DMS 273 treated with DMSO at 0.1 percent for 48 hours (cell line): Measurements from ENCODE around the gene PPP2R5E.
"Not testable (repeated sequence)": the region's sequence is repeated elsewhere in the genome, so short reads cannot be mapped to it uniquely, and the experiment has no call there.

ENCODE experiments used
- DNase-seq: peaks from one replicate; lab custom pipeline; 2025; lab: John Stamatoyannopoulos, UW

PPP2R5E gene

DNA sequence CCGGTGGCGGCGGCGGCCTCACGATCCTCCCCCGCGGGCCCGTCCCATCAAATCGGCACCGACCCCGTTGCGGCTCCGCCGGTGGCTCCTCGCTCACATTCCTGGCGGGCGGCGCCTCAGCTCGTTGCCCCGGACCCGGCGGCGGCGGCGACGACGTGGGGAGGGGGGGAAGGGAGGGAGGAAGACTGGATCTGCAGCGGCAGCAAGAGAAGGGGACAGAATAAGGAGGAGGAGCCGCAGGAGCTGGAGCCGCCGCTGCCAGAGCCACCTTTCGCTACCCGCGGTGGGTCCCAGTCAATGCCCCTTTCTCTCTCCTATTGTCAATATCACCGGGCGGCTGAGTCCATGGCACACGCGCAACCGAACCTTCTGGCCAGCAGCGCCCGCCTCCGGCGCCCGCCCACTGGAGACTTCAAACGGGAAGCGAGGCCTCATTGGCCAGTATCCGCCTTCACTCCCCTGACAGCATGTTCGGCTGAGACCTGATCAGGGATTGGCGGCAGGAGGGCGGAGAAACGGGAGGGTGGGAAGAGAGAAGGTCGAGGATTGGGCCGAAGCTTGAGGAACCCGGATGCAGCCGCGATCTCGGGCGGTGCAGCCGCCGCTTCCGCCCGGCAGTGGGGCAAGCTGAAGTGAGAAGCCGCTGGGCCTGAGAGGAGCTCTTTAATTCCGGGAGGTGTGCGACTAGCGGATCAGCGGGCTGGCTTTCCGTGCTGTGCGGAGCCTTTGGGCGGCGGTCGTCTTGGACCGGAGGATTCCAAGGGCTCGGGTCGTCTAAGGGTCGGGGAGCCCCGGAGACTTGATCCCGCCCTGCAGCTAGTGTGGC, at the start of gene PPP2R5E:
TSS of gene PPP2R5E (minus strand) at position 378 of the 826 bp plus-strand sequence. CDS start 3,692 bp downstream, outside the sequence.
- peak; percentile 97 for DNase-seq

DNA sequence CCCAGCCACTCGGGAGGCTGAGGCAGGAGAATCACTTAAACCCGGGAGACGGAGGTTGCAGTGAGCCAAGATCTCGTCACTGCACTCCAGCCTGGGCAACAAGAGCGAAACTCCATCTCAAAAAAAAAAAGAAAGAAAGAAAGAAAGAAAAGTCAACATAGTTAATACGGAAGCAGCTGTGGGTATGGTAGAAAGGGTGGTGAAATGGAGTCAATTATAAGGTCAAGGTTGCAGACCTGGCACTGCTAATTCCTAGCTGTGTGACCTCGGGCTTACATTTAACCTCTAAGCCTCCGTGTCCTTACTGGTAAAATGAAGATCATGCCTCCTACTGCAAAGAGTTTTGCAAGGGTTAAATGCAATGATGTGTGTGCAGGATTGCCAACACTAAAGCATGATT, 39.9 kb upstream of the PPP2R5E start:
- DNase-seq: not testable (repeated sequence)

DNA sequence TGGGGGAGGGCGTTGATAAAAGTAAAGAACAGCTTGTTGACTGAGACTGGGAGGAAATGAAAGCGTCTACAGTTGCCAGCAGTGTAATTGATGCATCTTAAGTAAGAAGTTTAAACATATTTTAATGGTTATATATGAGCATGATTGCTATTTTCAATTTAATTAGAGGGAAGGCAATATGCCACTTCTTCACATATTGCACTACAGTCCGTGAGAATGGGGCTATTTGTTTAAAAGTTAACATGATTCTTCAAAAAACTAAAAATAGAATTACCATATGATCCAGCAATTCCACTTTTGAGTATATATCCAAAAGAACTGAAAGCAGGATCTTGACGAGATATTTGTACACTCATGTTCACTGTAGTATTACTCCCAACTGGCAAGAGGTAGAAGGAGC, 38.3 kb upstream of the PPP2R5E start:
- no peak for DNase-seq

DNA sequence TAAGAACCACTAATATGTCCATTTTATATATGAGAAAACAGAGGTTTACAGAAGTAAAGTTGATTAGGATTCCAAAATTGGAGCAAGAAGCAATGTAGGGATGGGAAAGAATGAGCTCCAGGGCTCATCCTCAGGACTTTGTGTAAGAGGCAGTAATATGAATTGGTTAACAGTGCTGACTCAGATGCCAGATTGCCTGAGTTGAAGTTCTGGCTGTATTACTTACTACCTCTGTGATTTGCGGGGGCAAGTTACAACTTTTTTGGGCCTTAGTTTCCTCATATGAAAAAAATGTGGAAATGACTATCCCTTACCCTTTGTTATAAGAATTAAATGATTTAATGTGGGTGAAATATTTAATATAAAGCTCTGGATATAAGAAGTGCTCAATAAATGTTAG, 35.1 kb upstream of the PPP2R5E start:
- no peak for DNase-seq

DNA sequence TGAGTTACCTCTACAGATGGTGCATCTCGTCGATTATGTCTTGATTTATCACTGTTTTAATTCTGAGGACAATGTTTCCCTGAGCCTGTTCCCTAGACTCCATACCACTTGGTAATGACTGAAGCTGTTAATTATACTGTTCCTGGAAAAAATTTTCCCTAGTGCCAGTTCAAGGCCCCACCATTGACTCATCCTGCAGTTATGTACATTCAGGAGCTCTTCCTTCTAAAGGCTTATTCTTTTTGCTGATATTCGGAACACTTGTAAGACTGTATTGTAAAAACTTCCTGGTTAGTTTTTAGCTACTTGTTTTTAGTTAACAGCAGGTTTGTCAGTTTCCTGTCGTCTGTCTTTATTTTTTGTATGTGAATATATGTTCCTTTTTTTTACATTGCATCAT, 30.4 kb upstream of the PPP2R5E start:
- no peak for DNase-seq

DNA sequence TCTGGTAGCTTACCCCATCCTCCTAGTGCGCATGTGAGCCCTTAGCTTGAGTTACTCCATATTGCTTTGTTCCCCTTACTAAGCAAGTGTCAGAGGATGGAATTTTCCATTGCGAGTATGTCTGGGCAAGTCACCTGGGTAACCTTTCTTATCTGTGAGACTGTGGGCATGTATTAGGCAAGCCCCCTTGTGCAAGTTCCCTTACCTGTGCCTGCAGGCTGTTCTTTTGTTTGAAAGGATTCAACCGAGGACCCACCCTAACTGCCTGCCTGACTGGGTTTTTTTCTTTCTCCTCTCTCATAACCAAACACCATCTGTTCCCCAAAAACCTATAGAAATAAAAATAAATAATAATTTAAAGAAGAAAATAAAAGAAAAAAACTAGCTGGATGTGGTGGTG, 22.3 kb upstream of the PPP2R5E start:
- DNase-seq: no peak

DNA sequence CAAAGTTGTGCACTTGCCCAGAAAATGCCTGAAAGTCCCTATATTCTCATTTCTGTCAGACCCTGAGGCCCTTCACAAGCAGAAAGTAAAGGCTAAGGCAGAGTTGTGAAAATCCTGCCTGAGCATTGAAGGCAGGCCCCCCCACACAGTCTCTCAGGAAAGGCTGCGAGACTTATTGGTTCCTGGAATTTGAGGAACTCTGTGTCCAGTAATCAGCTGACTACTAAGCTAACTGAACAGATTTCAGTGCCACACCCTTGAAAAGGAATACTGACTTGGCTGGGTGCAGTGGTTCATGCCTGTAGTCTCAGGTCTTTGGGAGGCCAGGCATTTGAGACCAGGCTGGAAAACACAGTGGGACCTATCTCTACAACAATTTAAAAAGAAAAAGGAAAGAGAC, 21.1 kb upstream of the PPP2R5E start:
- DNase-seq: no peak

DNA sequence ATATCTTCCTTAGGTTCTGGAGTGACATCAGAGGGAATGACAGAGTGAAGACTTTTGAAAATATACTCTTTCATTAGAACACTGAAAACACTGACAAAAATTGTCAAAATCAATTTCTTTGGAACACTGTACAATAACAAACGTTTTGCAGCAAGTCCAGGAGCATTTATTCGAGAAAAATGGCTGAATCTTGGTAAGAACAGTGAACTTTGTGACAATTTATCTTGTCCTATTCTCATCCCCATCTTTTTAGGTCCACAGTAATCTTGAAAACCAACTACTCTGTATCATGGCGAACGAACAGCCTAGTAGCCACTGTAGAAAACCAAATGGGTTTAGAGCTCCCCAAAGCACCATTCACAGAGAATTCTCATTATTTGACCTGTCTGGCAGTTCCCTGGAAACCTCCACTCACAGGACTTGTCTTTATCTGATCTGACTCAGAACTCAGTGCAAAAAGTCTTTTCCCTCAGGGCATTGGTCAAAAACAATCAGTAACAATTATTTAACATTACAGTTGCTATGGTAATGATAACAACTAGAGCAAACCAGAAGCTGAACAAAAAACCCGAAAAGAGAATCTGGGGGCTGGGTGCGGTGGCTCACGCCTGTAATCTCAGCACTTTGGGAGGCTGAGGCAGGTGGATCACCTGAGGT, 20.3 kb upstream of the PPP2R5E start:
- DNase-seq: no peak

DNA sequence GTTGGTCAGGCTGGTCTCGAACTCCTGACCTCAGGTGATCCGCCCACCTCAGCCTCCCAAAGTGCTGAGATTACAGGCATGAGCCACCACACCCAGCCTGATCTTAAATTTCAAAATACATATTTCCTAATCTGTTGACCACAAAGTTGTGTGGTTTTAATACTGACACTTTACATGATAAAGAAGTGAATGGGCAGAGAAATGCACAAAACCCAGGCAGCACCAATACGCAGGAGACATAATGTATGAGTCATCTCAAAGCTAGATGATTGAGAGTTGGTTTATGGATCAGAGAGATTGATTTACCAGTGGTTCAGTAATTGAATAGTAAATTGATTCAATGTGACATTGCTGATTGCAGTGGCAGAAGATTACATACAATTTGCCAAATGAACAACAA, 19.2 kb upstream of the PPP2R5E start:
- no peak for DNase-seq

DNA sequence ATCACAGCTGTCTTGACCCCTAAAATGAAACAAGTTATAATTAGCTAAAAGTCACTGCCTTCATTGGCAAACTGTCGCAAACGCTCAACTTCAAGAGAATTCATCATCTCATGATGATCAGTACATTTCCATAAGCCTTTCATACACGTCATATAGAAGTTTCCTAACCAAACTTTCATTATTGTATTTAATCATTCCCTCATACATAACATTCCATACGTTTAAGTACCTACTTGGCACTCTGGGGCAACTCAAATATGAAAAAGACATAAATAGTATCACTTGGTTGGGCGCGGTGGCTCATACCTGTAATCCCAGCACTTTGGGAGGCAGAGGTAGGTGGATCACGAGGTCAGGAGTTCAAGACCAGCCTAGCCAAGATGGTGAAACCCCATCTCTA, 12.4 kb upstream of the PPP2R5E start:
- DNase-seq: no peak

DNA sequence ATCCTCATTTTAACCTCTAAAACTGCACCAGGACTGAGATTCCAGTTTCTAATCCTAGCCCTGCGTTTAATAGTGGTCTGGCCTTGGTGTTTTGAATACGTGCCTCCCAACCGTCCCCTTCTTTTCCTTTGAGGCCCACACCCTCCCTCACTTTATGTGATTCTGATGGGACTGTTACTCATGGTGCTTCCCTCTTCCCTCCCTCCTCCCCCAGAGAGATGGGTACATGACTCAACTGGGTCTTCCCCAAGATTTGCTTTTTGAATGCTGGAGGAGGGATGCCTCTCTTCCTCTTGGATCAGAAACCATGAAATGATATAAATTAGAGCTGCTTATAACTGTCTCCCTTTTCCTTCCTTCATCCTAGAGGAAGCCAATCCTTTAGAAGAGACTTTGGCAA, 8.2 kb upstream of the PPP2R5E start:
- DNase-seq: no peak

DNA sequence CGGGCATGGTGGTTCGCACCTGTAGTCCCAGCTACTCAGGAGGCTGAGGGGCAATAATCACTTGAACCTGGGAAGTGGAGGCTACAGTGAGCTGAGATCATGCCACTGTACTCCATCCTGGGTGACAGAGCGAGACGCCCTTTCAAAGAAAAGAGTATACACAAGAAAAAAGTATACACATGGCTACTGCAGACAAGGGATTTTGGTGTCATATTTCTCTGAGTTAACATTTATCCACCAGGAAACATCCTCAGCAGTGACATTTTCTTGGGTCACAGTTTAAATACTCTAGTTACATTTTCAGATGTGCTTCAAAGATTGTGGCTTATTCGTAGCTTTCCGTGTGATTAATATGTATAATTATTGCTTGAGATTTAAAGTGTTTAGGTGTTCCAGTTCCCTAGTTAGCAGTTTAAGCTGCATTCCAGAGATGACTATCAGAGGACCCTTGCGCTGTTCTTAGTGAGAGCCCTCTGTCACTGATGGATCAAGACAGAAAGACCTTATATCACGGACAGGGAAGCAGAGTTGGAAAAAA, 4.7 kb upstream of the PPP2R5E start:
- DNase-seq: no peak

DNA sequence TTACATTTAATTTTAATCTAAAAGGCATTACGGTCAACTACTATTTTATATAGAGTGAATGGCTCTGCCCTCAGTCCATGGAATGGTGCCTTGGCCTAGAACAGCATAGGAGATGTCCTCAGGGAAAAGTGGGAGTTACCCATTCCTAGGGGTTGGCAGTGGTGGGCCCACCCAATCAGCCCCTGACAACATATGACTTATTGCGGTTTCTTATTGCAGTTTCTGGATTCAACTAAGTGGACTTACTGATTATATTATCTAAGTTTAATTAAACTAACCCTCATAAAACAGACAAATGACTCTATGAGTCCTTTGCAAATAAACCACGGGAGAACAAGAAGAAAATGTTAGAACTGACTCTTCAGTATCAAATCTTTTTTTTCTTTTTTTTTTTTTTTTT, 2.3 kb upstream of the PPP2R5E start:
- DNase-seq: no peak

DNA sequence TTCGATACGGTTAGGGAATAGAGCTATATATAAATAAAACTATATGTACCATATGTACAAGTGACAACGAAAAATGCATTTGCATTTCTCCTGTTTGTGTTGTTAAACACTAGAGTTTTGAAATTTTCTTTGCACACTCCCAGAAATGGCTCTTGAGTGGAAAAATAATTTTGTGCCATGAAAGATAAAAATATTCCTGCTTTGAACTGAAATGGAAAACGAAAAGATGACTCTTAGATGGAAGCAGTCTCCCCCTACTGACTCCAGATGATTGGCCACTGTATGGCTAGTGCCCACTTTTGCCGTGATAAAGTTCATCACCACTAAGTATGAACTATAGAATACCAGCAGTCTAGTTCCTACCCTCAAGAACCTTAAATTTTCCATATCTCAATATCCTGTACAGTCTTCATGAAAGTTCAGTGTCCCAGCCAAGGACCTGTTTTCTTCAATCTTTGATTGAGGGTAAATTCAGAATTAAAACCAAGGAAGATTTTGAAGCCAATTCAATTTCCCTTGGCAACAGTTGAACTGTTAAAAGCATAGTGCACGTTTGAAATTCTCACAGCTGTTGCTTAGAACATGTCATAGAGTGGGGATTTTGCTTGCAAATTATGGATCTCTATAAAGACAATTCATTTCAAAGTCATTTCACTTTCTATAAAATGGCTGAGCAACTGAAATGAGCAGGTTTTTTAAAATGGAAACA, 1.6 kb upstream of the PPP2R5E start:
- no peak for DNase-seq

DNA sequence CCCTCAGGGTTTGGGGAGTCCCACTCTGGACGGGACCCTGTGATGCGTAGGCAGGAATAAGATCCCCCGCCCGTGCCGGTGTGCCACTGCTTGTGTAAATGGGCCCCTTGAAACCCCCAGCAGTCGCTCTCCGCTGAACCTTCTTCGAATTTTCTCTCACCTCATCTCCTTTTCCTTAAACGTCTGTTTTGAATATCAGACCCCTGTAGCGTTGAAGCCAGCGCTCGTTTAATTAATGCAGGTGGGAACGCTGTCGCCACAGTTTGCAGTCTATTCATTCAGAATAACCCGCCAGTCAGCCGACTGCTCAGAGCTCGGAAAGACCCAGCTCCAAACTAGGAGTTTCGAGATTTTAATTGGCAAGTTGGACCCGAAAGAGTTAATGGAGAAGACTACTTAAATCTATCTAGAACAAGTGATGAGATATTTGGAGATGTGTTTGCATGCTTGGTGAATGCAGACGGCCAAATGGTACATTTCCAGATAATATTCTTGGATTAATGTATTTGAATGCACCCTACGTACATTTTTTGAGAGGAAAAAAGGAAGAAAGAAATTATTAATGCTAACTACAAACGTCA, 739 bp upstream of the PPP2R5E start:
- DNase-seq: no peak

DNA sequence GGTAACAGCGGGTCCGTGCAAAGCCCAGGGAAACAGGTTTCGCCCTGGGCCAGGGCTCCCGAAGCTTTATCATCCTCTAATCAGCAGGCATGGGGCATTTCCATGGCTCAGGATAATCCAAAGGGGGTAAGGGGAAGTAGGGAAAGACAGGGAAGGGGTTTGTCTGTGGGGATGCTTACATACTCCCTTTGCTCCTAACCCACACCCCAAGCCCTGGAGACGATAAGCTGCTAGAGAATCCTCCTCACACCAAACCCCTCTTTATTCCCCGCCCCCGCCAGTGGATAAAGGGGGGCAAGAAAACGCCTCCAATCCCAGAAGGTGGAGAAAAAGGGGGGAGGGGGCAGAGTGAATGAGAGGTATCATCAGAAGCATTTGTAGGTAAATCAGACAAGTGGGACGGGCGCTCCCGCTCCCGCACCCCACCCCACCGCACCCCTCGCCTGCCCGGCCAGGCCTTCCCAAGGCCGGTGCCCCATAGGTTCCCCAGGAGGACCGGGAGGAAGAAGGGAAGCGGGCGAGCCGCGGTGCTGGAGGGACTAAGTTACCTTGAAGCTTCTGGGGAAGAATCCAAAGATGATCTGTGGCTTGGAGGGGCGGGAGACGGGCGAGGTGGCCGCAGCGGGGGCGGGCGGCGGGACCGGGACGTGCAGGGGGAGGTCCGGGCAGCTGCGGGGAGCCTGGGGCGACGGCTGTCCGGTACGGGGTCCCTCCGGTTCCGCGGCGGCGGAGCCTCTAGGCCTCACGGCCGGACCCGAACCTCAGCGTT, 762 bp downstream of the PPP2R5E start:
- no peak for DNase-seq

DNA sequence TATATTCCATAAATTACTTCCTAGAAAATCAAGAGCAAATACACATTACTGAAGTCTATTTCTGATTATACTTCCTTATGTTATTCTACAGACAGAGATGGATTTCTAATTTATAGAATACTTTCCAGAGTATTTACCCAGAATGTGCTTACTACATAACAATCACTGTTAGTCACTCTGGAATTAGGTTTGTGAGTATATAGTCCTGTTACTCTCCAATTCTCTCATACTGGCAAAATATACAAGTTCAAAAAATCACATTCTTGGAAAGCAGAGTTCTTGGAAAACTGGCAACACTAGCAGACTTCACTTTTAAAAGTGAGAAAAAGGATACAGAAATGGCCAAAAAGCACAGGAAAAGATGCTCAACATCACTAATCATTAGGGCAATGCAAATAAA, 7.3 kb downstream of the PPP2R5E start:
- no peak for DNase-seq

DNA sequence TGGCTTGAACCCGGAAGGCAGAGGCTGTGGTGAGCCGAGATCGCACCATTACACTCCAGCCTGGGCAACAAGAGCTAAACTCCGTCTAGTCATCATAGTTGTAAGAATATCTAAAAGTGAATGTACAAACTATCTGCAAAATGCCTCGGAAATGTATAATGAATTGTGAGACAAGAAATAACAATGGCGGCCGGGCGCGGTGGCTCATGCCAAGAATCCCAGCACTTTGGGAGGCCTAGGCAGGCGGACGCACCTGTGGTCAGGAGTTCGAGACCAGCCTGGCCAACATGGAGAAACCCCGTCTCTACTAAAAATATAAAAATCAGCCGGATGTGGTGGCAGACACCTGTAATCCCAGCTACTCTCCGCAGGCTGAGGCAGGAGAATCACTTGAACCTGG, 9.7 kb downstream of the PPP2R5E start:
- no peak for DNase-seq

DNA sequence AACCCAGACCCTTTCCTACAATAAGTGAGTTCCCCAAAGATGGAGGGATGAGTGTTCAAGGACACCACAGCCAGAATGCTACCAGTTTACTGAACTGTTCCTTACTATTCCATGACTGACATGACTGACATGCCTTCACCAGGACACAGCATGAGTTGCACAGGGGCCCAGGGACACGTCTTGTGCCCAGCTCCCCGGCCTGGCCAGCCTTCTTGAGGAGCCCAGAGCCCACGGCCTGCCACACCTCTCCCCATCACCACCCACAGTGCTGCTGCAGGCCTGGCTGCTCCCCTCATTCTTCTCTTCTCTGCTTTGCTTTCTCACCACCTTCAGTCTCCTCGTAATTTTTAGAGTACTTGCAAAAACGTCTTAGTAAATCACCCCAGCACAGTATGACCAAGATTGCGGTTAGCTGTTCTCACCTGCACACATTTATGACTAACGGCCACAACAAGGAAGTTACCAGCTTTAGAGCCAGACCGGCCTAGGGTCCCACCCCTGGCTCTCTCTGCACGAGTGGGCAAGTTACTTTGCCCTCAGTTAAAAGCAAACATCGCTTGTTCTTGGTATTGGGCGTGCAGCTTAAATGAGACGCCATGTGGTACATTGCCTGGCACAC, 18.5 kb downstream of the PPP2R5E start:
- no peak for DNase-seq

DNA sequence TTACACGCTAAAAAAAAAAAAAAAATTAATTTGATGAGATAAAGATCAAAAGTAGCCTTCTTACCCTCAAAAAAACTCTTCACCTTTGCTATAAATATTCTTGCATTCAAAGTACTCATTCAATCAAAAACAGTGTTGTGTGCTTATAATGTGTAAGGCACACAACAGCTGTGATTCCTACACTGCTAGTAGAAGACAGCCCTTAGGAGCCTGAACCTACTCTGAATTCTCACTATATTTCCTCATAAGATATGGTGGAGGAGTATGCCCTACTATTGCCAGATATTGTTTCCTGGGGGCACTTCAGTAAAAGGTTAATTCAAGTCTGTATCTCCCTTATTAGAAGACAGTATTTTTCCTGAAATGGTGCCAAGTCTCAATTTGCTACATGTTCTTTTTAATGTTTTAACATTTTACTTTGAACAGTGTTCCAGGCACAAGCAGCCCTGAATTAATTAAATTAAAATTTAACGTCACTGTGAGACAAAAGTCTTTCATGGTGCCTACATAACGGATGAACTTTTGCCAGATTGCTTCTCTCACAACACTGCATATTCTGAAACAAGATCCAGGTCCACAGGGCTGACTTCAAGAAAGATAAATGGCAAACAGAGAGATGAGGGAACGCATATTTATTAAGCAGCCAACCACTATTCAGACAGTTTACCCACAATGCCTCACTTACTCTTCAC, 19.3 kb downstream of the PPP2R5E start:
- no peak for DNase-seq

DNA sequence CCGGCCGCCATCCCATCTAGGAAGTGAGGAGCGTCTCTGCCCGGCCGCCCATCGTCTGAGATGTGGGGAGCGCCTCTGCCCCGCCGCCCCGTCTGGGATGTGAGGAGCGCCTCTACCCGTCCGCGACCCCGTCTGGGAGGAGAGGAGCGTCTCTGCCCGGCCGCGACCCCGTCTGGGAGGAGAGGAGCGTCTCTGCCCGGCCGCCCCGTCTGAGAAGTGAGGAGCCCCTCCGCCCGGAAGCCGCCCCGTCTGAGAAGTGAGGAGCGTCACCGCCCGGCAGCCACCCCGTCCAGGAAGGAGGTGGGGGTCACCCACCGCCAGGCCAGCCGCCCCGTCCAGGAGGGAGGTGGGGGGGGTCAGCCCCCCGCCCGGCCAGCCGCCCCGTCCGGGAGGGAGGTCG, 20.7 kb downstream of the PPP2R5E start:
- DNase-seq: not testable (repeated sequence)
